CMK (cell line): ENCODE measurements around the gene ST8SIA2.

Source experiments
- DNase-seq: peaks from one replicate; pipeline ENCODE4 v3.0.0-alpha.2; 2010; ENCODE audit warnings: low read depth

Gene ST8SIA2, protein sequence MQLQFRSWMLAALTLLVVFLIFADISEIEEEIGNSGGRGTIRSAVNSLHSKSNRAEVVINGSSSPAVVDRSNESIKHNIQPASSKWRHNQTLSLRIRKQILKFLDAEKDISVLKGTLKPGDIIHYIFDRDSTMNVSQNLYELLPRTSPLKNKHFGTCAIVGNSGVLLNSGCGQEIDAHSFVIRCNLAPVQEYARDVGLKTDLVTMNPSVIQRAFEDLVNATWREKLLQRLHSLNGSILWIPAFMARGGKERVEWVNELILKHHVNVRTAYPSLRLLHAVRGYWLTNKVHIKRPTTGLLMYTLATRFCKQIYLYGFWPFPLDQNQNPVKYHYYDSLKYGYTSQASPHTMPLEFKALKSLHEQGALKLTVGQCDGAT

DNA sequence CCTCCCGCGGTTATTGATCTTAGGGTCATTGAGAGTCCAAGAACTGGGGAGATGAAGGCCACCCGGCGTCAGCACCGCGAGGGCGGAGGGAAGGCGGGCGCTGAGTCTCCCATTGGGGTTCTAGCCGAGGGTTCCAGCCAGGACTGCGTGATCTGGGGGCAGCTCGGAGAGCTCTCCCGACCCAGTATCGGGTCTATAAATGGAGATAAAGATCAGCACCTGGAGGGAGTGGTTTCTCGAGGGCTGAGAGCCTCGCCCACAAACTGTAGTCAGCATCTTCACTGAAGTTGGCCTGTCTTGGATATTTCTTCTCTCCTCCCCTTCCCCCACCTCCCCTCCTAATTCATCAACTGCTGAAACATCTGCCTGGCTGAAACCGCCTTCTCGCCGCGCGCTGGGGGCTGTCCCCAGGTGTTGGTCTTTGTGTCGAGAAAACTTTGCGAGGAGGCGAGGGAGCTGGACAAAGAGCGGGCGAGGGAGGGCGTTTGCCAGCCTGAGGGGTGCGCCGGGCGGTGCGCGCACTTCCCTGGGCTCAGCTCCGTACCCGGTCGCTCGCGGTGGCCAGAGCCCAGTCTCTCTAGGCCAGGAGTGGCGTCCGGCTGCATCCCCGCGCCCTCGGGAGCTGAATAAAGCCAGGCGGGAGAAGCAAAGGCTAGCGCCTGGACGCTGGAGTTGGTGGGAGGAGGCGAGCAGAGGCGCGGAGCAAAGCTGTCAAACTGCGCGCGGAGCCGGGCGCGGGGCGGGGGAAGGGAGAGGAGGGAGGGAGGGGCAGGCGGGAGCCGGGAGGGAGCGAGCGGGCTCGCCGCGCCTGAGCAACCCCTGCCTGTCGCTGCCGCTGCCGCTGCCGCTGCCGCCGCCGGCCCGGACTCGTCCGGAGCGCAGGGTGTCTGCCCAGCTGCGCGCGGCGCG is at the start of gene ST8SIA2:
TSS of gene ST8SIA2 (plus strand) at position 811 of the 909 bp plus-strand sequence. CDS start 184 bp downstream, outside the sequence.
- DNase-seq, result no peak

DNA sequence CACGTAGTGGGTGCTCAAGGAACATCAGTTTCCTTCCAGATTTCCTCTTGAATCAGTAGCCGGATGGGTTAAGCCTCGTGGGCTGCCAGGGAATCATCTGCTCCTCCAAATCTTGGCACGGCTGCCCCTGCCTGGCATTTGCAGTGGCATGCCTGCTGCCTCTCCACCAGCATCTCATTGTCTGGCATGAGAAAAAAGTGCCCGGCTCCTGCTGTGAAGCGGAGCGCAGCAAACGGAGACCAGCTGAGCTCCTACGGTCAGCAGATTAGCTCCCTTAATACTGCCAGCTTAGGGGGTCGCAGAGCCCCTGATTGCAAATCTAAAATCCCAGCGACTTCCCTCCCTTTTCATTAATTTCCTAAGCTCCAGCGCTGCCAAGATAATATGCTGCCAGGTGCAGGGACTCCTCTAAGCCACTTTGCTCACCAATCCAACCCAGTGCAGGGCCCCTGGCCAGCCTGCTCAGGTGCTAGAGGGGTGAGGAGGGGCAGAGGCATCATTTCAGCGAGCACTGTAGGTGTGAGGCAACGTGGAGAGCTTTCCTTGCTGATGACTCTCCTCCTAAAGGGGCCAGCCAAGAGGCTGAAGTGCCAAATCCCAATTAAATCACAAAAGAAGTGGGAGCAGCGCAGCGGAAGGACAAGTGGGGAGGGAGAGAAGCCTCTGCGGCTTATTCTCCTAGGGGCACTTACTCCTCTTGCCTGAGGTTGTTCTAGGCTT is 49.6 kb upstream of the ST8SIA2 start:
- no peak for DNase-seq

DNA sequence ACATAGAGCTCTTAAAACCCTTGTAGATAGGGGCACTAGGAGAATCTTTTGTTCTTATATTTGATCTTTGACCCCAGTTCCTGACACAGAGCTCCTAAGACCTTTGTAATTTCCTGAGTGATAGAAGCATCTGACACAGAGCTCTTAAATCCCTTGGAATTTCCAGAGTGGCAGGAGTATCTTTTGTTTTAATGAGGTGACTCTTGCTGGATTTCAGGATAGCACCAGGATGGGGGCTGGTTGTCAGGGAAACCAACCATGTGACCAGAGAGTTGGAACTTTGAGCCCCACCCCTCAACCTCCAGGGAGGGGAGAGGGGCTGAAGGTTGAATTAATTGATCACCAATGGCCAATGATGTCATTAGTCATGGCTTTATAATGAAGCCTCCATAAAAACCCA is 47.6 kb upstream of the ST8SIA2 start:
- no peak for DNase-seq

DNA sequence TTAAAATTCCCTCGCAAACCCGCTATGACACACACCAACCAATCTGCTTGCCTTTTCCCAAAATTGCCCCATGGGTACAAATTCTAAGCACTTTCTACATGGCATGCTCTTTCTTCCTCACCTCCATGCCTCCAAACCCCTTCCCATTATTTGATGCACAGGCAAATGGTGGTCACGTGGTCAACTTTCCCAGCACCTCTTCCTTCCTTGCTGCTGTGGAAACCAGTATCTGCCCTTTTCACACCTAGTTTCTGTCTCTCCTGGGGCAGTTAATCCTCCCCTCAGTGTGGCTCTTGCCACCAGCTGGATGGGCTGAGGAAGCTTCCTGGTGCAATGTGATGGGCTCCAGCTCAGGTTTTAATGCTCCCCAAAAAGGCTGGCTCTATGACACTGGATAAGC is 38.4 kb upstream of the ST8SIA2 start:
- no peak for DNase-seq

DNA sequence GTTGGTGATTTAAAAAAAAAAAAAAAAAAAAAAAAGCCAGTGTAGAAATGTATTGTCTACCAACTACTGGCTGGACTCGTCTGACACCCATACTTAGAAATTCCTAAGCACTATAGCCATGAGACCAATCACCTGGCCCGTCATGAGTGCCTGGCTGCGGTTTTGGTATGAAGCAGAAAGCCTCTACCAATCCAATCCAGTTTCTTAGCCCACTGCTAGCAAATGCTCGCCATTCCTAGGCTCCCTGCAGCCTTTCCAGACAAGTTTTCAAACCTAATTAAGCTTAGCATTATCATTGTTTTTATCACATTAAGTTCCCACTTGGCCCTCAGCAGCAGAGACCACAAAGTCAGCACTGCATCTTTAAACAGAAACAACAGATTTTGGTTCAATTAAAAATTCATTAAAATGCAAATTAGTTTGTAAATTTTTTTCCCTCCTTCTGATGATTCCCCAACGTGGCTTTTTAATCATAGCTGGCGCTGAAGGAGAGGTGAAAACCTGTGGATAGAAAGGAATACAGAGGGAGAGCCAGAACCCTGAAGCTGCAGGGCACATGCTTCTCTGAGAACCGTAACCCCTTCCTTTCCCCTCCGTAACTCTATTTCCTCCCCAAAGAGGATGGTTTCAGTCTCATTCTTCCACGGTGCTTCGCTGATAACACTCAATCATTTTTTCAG is 32.2 kb upstream of the ST8SIA2 start:
- DNase-seq, result no peak

DNA sequence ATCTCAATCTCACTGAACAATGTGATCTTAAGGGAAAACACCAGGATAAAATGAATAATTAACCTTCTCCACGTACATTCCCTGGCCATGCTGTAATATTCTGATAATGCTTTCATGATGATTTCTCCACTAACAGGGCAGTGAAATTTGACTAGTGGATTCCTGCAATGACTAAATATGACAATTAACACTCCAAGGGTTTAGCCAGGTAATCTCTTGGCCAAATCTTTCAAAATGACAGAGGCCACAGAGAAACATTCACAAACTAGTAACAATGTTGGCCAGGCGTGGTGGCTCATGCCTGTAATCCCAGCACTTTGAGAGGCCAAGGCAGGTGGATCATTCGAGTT is 31.7 kb upstream of the ST8SIA2 start:
- DNase-seq, result no peak

DNA sequence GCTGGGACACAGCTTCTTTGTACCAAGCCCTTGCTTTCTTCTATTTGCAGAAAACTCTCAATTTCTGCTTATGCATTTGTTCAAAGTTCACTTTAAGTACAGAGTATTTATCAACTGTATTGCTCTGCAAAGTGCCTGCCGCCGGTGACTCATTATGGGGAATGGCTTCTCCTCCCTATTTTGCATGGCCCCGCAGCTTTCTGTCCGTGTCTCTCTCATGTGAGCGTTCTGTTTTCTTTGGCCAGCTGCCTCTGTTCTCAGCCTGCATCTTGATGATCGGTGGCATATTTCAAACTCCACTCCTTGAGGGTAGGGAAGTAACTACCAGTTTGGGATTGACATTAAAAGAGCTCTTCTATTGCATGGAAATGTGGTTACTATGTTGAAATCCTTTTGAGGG is 28.6 kb upstream of the ST8SIA2 start:
- no peak for DNase-seq

DNA sequence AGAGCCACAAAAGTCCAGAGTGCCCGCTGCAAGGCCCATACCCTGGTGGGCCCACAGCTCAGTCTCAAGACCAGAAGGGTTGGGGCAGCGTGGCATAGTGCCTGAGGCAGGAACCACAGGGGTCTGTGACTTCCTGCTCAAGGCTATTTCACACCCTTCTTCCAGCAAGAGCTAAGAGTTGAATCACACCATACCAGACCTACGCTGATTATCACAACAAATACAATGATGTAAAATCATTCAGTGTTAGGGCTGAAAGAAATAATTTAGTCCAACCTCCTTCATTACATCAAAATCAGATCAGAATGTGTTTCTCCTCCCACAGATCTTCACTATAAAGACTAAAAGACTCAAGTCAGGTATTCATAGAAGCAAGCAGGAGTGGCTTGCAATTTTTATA is 27.8 kb upstream of the ST8SIA2 start:
- DNase-seq, result no peak

DNA sequence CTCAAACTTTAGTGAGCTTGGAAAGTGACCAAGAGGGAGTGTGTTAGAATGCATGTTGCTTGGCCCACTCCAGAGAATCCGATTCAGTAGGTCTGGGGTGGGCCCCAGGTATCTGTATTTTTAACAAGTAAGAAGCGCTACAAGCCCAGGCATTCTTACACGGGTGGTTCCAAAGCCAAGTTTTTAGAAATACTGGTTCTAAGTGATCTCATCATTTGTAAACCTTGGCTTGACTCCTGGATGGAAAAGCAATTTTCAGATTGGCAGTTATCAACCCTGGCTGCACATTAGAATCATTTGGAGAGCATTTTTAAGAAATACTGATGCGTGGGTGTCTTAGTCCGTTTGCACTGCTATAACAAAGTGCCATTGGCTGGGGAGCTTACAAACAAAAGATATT is 27.3 kb upstream of the ST8SIA2 start:
- DNase-seq, result no peak

DNA sequence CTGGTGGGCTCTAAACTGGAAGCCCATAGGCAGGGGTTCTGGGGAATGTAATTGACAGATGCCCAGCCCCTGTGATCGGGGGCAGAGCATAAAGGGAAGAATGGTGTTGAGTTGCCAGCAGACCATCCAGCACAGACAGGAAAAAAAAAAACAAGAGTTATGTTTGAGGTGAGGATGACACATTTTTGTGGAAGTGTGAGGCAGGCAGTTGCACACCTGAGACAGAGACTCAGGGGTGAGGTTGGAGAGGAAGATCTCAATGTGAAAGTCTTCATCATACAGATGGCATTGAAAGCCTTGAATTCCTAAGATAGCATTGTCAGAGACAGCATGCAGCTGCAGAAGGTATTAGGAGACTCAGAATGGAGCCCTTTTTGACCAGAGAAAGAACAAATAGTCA is 18.6 kb upstream of the ST8SIA2 start:
- DNase-seq, result no peak

DNA sequence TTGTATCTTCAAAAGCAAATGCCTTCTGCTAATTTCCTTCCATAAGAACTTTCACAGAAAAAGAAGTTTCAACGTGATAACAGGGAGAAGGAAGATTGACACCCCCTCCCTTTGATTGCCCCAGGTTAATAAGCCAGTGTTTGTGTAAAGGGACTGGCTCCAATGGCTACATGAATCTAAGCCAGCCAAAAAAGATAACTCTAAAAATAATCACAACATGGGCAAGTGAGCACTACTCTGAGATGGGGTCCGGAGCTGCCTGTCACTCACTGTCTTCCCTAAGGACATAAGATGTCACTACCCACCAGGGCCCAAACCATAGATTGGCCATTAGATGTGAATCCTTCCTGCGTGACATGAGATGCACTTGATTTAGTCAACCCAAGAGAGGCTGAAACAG is 17.6 kb upstream of the ST8SIA2 start:
- no peak for DNase-seq

DNA sequence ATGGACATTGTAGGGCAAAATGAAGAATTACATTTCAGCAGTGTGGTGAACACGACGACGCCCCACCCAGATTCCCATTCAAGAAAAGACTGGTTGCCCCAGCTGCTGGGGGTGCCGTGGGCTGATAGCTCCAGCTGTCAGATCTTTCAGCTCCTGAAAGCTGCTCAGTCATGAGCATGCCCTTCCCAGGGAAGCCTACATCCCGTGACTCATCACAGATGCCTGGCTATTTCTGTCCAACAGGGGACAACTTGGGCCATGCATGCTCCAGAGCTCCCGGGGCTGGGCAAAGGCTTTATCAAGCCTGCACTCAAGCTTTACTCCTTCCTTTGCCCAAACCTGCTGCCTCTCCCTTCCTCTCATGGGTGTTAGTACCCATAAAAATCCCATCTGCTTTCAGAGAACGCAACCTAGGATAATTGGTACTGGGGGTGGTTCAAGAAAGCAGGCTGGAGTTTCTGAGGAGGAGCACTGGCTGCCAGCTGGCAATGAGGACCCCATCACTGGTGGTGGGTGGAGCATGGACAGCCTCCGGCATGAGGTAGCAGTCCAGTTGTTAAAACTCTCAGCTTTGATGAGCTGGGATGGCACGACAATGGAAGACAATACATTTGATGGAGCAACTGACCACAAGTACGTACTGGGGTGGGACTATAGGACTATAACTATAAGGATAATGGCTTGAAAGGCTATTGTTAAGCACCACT is 16.4 kb upstream of the ST8SIA2 start:
- no peak for DNase-seq

DNA sequence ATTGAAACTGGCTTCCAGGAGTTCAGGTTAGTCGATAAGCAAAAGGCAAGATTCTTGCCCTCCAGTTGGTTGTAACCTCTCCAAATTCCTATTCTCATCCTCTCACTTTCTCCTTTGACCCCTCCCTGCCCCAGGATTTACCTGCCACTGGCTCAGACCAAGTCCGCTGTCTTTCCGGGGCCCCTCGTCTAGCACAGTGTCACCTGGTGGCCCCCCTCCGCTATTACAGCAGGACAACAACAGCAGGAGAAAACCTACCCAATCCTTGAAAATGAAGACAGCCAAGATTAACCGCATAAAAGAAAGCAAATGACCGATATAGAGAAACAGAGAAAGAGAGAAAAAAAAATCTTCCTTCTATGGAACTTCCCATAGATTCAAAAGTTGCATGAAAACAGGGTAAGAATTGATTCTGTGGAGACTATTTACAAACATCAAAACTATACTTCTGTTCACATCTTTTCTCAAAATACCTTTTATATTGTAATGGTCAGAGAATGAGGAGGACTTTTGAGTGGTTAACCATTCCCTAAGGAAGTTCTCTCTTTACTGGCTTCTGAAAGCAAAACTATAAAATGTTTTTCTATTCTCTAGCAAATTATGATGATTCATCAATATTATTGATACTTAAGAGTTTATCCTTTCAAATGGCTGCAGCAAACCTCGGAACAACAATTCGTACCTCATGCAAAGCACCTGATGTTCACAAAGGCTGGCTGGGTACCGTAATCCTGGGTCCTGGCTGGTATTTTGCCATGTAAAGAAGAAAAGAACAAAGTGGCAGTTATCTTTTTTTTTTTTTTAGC is 10.0 kb upstream of the ST8SIA2 start:
- DNase-seq, result no peak

DNA sequence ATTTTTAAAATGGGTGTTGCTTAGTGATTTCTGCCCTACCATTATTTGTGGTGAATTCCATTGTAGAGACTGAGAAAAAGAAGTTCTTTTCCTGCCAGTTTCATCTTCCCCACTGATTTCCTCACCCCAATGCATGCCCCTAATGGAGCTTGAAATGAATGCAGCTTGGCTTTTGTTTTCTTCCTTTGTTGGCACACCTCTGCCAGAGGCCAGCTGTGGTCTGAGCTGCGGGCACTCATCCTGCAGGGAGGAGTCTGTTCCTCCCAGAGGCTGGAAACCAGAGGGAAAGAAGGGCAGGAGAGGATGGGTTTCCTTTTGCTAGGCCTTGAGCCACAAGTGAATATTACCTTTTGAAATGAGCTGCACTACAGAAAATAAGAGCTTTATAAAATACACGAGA is 9.3 kb upstream of the ST8SIA2 start:
- no peak for DNase-seq

DNA sequence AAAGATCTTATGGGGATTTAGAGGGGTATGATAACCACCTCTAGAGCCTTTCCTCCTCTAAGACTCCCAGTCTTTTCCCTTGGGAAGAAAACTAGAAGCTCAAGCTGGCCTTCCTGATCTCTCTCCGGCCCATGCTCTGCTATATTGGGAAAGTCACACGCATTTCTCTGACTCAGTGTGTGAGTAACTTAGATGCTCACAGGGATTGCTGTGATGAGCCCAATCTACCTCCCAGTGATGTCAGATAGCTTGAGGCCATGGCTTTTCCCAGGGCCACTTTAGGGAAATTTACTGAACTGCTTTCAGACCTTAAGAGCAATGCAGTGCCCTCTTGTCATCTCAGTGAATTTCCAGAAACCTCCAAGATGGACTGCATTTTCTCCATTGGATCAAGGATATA is 8.6 kb upstream of the ST8SIA2 start:
- DNase-seq, result no peak

DNA sequence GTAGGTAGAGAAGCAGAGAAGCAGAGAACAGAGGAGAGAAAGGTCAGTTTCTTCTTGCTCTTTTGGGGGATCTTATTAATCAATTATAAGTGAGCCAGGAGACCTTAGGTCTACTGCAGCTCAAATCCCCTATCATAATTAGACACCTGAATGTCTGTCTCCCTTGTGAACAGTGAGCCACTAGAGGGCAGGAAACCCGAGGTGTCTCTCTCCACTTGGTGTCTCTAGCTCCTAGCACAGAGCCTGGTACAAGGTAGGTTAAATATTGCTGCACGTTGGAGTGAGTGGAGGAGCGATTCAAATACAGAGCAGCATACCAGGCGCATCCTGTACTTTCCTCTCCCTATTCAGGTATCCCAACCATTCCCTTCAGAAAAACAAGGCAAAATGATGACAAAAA is 2.0 kb upstream of the ST8SIA2 start:
- no peak for DNase-seq

DNA sequence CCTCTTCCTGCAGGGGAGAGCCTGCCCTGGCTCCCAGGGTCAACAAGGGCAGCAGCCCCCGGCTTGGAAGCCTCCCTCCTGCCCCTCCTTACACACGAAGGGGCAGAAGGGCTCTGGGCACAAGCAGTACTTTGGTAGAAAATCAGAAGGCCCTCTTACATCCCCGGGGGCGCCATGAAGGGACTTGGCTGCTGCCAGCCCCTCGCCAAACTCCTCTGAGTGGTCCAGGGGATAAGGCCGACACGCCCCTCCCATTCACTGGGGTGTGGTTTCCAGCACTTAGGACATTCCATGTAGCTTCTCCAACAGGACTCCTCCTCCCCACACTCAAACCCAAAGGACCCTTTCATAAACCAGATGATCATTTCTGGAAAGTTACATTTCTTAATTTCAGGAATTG is 1.2 kb upstream of the ST8SIA2 start:
- no peak for DNase-seq

DNA sequence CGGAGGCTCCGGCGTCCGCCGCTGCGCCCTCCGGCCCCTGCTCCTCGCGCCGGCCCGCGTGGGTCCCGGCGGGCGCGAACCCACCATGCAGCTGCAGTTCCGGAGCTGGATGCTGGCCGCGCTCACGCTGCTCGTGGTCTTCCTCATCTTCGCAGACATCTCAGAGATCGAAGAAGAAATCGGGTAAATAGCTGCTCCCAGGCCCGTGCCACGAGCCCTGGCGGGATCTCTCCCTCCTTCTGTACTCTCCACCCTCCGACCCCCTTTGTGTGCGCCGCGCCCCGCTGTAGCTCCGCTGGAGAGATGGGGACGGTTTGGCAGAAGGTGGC is 263 bp downstream of the ST8SIA2 start:
- DNase-seq, result no peak

DNA sequence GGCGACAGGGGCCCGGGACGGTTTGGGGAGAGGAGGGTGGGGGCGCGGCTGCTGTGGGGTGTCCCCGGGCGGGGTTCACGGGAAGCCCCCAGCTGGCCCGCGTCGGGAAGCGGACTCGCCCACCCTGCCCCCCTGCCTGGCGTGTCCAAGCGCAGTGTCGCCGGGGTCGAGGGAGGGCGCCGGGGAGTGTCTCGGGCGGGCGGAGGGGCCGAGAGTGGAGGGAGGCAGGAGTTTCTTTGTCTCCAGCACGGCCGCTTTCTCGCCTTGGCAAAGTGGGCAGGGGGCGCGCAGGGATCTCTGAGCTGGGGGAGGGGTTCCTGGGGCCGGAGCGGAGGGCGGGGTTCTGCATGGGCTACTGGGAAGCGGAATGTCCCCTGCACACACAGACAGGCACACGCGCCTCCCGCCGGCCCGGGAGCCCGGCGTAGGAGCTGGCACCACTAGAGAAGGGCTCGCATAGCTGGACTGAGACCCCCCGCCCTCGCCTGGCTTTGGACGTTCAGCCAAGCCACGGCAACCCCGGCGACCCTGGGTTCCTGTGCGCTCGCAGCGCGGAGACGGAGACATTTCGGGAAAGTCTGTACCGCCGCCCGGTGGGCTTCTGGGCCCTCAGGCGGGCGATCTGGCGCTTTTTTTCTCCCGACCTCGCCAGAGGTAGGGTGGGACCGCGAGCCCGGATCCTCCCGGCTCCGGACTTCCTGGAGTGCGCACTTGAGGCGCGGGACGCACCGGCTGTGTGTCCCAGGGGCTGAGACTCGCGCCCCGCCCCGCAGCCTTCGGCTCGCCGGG is 822 bp downstream of the ST8SIA2 start:
- DNase-seq, result no peak

DNA sequence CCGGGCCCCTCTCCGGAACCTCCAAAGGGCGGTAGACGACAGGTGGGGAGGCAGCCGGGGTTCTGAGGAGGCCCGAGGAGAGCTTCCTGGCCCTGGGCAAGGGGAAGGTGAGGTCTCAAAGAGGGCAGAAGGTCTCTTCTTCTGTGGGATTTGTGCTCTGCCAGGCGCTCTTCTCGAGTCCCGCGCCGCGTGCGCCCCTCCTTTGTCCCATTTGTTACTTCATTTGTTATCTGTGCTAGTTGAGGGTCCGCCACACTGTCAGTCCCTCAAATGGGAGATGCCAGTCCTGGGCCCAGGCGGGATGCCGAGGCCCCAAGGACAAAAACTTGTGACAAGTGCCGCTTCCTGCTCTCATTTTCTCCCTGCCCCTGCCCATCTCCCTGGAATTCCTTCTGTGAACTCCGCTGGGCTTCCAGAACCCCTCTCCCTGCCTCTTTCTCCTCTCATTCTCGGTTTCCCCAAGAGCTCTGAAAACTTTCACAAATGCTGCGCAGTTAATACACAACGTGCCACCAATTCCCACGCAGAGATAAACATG is 1.5 kb downstream of the ST8SIA2 start:
- DNase-seq, result no peak
